Measurements from ENCODE around the gene TBCD.
"Not testable (repeated sequence)": the region's sequence is repeated elsewhere in the genome, so short reads cannot be mapped to it uniquely, and the experiment has no call there.

- TF ChIP-seq CTCF, POLR2A (IDR thresholded peaks at IDR 0.05): not testable (repeated sequence)
Measured at GRCh38 chr17:82989051-82989450, 237.2 kb downstream of the TBCD start.
